HEK293 (cell line): ENCODE data around the gene ARNT2.
"Not testable (repeated sequence)": the region's sequence is repeated elsewhere in the genome, so short reads cannot be mapped to it uniquely, and the experiment has no call there.

ENCODE experiments used
- CTCF ChIA-PET: fragments of 350-600 bp; formaldehyde crosslinking; extraction: SDS; loops from one replicate; lab custom pipeline; 2021; ENCODE audit warnings: antibody characterized with exemption; lab: Yijun Ruan, JAX
- POLR2A ChIA-PET: fragments of 300-600 bp; formaldehyde crosslinking; extraction: SDS; loops from one replicate; lab custom pipeline; 2020; ENCODE audit warnings: antibody characterized with exemption, inconsistent platforms; lab: Yijun Ruan, JAX
- H3K27ac ChIP-seq: fragments of 200-500 bp; sonication (Bioruptor generic); 2 replicates; pipeline ENCODE4 v1.5.1; 2014; ENCODE audit warnings: low read depth, low read length, control low read depth, inconsistent platforms; ENCODE audit errors: extremely low read depth
- H3K36me3 ChIP-seq, 2 experiments: fragments of 200-500 bp in 1 of 2; sonication (Bioruptor generic) in 1 of 2; 1 replicate in 1 of 2; 2 replicates in 1 of 2; pipeline ENCODE4 v1.5.1; 2014 to 2017; ENCODE audit warnings: inconsistent platforms in 2 of 2, low read length in 2 of 2; ENCODE audit not compliant: control insufficient read depth in 2 of 2, insufficient read depth in 1 of 2
- H3K4me1 ChIP-seq: fragments of 200-500 bp; sonication (Bioruptor generic); 2 replicates; pipeline ENCODE4 v1.5.1; 2014; ENCODE audit warnings: mild to moderate bottlenecking, low read length, inconsistent platforms; ENCODE audit not compliant: control insufficient read depth, insufficient read depth
- H3K4me3 ChIP-seq: 2 replicates; pipeline ENCODE4 v1.5.1; 2011; ENCODE audit warnings: low read depth, mild to moderate bottlenecking, control low read depth, low read length, moderate library complexity
- H3K9me3 ChIP-seq: fragments of 200-500 bp; sonication (Bioruptor generic); 2 replicates; pipeline ENCODE4 v1.5.1; 2014; ENCODE audit warnings: low read depth, low read length, inconsistent platforms; ENCODE audit not compliant: control insufficient read depth, insufficient read depth
- BCL11A ChIP-seq: fragments of 450-650 bp; formaldehyde crosslinking; IDR thresholded peaks from 2 replicates; pipeline ENCODE4 v1.5.1; 2016; ENCODE audit warnings: low read depth, missing biosample characterization, missing genetic modification characterization
- BCL6B ChIP-seq: fragments of 450-650 bp; formaldehyde crosslinking; IDR thresholded peaks from 2 replicates; pipeline ENCODE4 v1.5.1; 2017; ENCODE audit warnings: missing biosample characterization, missing genetic modification characterization
- GLI4 ChIP-seq: fragments of 450-650 bp; formaldehyde crosslinking; IDR thresholded peaks from 2 replicates; pipeline ENCODE4 v1.5.1; 2016; ENCODE audit warnings: missing biosample characterization, missing genetic modification characterization
- KLF1 ChIP-seq: fragments of 450-650 bp; formaldehyde crosslinking; IDR thresholded peaks from 2 replicates; pipeline ENCODE4 v1.5.1; 2016; ENCODE audit warnings: missing biosample characterization, missing genetic modification characterization
- KLF9 ChIP-seq: fragments of 450-650 bp; formaldehyde crosslinking; IDR thresholded peaks from 2 replicates; pipeline ENCODE4 v1.5.1; 2016; ENCODE audit warnings: missing biosample characterization, missing genetic modification characterization, low read depth
- SETDB1 ChIP-seq: IDR thresholded peaks from one replicate; pipeline ENCODE4 v1.6.1; 2017; ENCODE audit warnings: mild to moderate bottlenecking, low read length, moderate library complexity, mixed read lengths; ENCODE audit not compliant: insufficient read length
- SP7 ChIP-seq: fragments of 450-650 bp; formaldehyde crosslinking; IDR thresholded peaks from 2 replicates; pipeline ENCODE4 v1.5.1; 2016; ENCODE audit warnings: missing biosample characterization, missing genetic modification characterization
- YY2 ChIP-seq: fragments of 450-650 bp; formaldehyde crosslinking; IDR thresholded peaks from 2 replicates; pipeline ENCODE4 v1.5.1; 2016; ENCODE audit warnings: missing biosample characterization, missing genetic modification characterization
- ZBTB7A ChIP-seq: fragments of 450-650 bp; formaldehyde crosslinking; IDR thresholded peaks from 2 replicates; pipeline ENCODE4 v1.5.1; 2016; ENCODE audit warnings: low read depth, missing biosample characterization, missing genetic modification characterization
- ZNF146 ChIP-seq: fragments of 450-650 bp; formaldehyde crosslinking; IDR thresholded peaks from 2 replicates; pipeline ENCODE4 v1.5.1; 2016; ENCODE audit warnings: missing biosample characterization, missing genetic modification characterization
- ZNF16 ChIP-seq: fragments of 450-650 bp; formaldehyde crosslinking; IDR thresholded peaks from 2 replicates; pipeline ENCODE4 v1.5.1; 2016; ENCODE audit warnings: low read depth, missing biosample characterization, missing genetic modification characterization
- ZNF280D ChIP-seq: fragments of 450-650 bp; formaldehyde crosslinking; IDR thresholded peaks from 2 replicates; pipeline ENCODE4 v1.5.1; 2016; ENCODE audit warnings: missing biosample characterization, missing genetic modification characterization
- ZNF302 ChIP-seq: fragments of 450-650 bp; formaldehyde crosslinking; IDR thresholded peaks from 2 replicates; pipeline ENCODE4 v1.5.1; 2016; ENCODE audit warnings: missing biosample characterization, missing genetic modification characterization, low read depth
- ZNF350 ChIP-seq: fragments of 450-650 bp; formaldehyde crosslinking; IDR thresholded peaks from 2 replicates; pipeline ENCODE4 v1.5.0; 2017; ENCODE audit warnings: missing biosample characterization, mild to moderate bottlenecking, missing genetic modification characterization
- ZNF423 ChIP-seq: fragments of 450-650 bp; formaldehyde crosslinking; IDR thresholded peaks from 2 replicates; pipeline ENCODE4 v1.5.1; 2016; ENCODE audit warnings: missing biosample characterization, missing genetic modification characterization
- ZNF510 ChIP-seq: fragments of 450-650 bp; formaldehyde crosslinking; IDR thresholded peaks from 2 replicates; pipeline ENCODE4 v1.5.1; 2018; ENCODE audit warnings: mild to moderate bottlenecking, missing genetic modification characterization, missing biosample characterization; ENCODE audit not compliant: insufficient replicate concordance
- ZNF639 ChIP-seq: fragments of 450-650 bp; formaldehyde crosslinking; IDR thresholded peaks from 2 replicates; pipeline ENCODE4 v1.5.1; 2016; ENCODE audit warnings: missing biosample characterization, missing genetic modification characterization
- ZNF707 ChIP-seq: fragments of 450-650 bp; formaldehyde crosslinking; IDR thresholded peaks from 2 replicates; pipeline ENCODE4 v1.5.1; 2016; ENCODE audit warnings: missing biosample characterization, missing genetic modification characterization
- ZNF776 ChIP-seq: fragments of 450-650 bp; formaldehyde crosslinking; IDR thresholded peaks from 2 replicates; pipeline ENCODE4 v1.5.0; 2017; ENCODE audit warnings: missing biosample characterization, missing genetic modification characterization, borderline replicate concordance
- ZSCAN5A ChIP-seq: fragments of 450-650 bp; formaldehyde crosslinking; IDR thresholded peaks from 2 replicates; pipeline ENCODE4 v1.5.1; 2016; ENCODE audit warnings: missing biosample characterization, missing genetic modification characterization

The ARNT2 gene

GRCh38 chr15:80388326-80388725 lies 15.9 kb upstream of the ARNT2 start:
- H3K36me3 ChIP-seq = no peaks in the 10 kb centered on the region
- CTCF ChIA-PET = interaction anchor here (0.6 kb wide), 2 partner anchors 67 to 338 kb away, joined by 3 read pairs; no protein-coding TSS in a partner anchor
- no peaks in the 10 kb centered on the region for H3K4me1 ChIP-seq
- no peaks in the 10 kb centered on the region for H3K9me3 ChIP-seq
- POLR2A ChIA-PET = no interaction called here
- no peak overlapping the region for H3K27ac ChIP-seq
- TF ChIP-seq SETDB1 (no peak), ZNF639 (tag by site-specific recombination) (no peak), ZNF16 (tag by site-specific recombination) (no peak), SP7 (tag by site-specific recombination) (no peak), ZNF510 (tag by site-specific recombination) (no peak), ZBTB7A (tag by site-specific recombination) (no peak)
- H3K4me3 ChIP-seq = no peak overlapping the region

GRCh38 chr15:80389370-80389769 lies 14.8 kb upstream of the ARNT2 start:
- H3K4me3 ChIP-seq = no peak overlapping the region
- POLR2A ChIA-PET = no interaction called here
- TF ChIP-seq ZSCAN5A (tag by site-specific recombination) (no peak), ZNF776 (tag by site-specific recombination) (no peak), KLF9 (tag by site-specific recombination) (no peak), ZNF302 (tag by site-specific recombination) (no peak), ZNF423 (tag by site-specific recombination) (no peak), GLI4 (no peak), YY2 (tag by site-specific recombination) (no peak), BCL11A (tag by site-specific recombination) (no peak), BCL6B (tag by site-specific recombination) (no peak), KLF1 (tag by site-specific recombination) (no peak), ZNF350 (tag by site-specific recombination) (no peak), ZNF707 (no peak)
- CTCF ChIA-PET = interaction anchor here (0.6 to 0.7 kb wide), 2 partner anchors 562 to 1204 kb away, joined by 3 read pairs; no protein-coding TSS in a partner anchor
- no peaks in the 10 kb centered on the region for H3K4me1 ChIP-seq
- H3K36me3 ChIP-seq = no peaks in the 10 kb centered on the region
- H3K9me3 ChIP-seq = no peaks in the 10 kb centered on the region
- no peak overlapping the region for H3K27ac ChIP-seq

GRCh38 chr15:80390942-80391341 lies 13.2 kb upstream of the ARNT2 start:
- CTCF ChIA-PET, H3K36me3 ChIP-seq, POLR2A ChIA-PET, H3K4me1 ChIP-seq, H3K27ac ChIP-seq, H3K4me3 ChIP-seq, H3K9me3 ChIP-seq: not testable (repeated sequence)
- TF ChIP-seq ZNF280D (0 out of 2 replicates have a peak, but pooled peaks have one; percentile 50), ZNF146 (tag by site-specific recombination) (peak; percentile 92)
